DND-41 (cell line): Measurements from ENCODE around the gene ORAI2.

ENCODE experiments used
- ATAC-seq: fragments of 200-7000 bp; cut with Tn5 transposase; 3 replicates; pipeline ENCODE4 v1.9.1; 2021; ENCODE audit warnings: low read depth; ENCODE audit not compliant: insufficient read depth
- DNase-seq: peaks from one replicate; pipeline ENCODE4 v3.0.0-alpha.2; 2020
- H2AFZ ChIP-seq: 2 replicates; pipeline ENCODE4 v1.6.0; 2012; ENCODE audit warnings: low read depth, low read length
- H3K27ac ChIP-seq: 2 replicates; pipeline ENCODE4 v1.5.1; 2012; ENCODE audit warnings: low read length, inconsistent platforms
- H3K27me3 ChIP-seq: fragments of 200-600 bp; sonication (generic); 2 replicates; pipeline ENCODE4 v1.6.0; 2012; ENCODE audit warnings: low read length, mild to moderate bottlenecking, inconsistent platforms; ENCODE audit not compliant: insufficient read depth, poor library complexity
- H3K36me3 ChIP-seq: 2 replicates; pipeline ENCODE4 v1.5.1; 2012; ENCODE audit warnings: low read length, inconsistent platforms; ENCODE audit not compliant: insufficient read depth
- H3K4me1 ChIP-seq: 2 replicates; pipeline ENCODE4 v1.5.1; 2012; ENCODE audit warnings: mild to moderate bottlenecking, low read length; ENCODE audit not compliant: insufficient read depth
- H3K4me2 ChIP-seq: 2 replicates; pipeline ENCODE4 v1.6.0; 2012; ENCODE audit warnings: mild to moderate bottlenecking, moderate library complexity, low read length, inconsistent platforms; ENCODE audit not compliant: insufficient read depth
- H3K4me3 ChIP-seq, 2 experiments: fragments of 200-600 bp in 1 of 2; shearing (Covaris generic) in 1 of 2; 2 replicates each; pipeline ENCODE4 v1.5.1; 2012 to 2016; ENCODE audit warnings: inconsistent platforms in 2 of 2, low read length in 2 of 2, mild to moderate bottlenecking in 2 of 2, low read depth in 1 of 2, moderate library complexity in 1 of 2
- H3K79me2 ChIP-seq: 2 replicates; pipeline ENCODE4 v1.6.0; 2012; ENCODE audit warnings: low read length, inconsistent platforms; ENCODE audit not compliant: insufficient read depth
- H3K9ac ChIP-seq: 2 replicates; pipeline ENCODE4 v1.6.0; 2012; ENCODE audit warnings: low read depth, mild to moderate bottlenecking, inconsistent platforms, low read length, moderate library complexity
- H3K9me3 ChIP-seq: 2 replicates; pipeline ENCODE4 v1.5.1; 2012; ENCODE audit warnings: low read length, moderate library complexity, mild to moderate bottlenecking, inconsistent platforms; ENCODE audit not compliant: insufficient read depth, severe bottlenecking
- H4K20me1 ChIP-seq: 2 replicates; pipeline ENCODE4 v1.6.0; 2012; ENCODE audit warnings: low read length; ENCODE audit not compliant: insufficient read depth
- EZH2 ChIP-seq: IDR thresholded peaks from 3 replicates; pipeline ENCODE4 v1.6.1; 2012; ENCODE audit warnings: borderline replicate concordance, low read depth, mild to moderate bottlenecking, moderate library complexity, low read length, inconsistent platforms; ENCODE audit not compliant: severe bottlenecking
- TF ChIP-seq, protein P1 (sequence below): IDR thresholded peaks from 2 replicates; pipeline ENCODE4 v1.5.1; 2012; ENCODE audit warnings: borderline replicate concordance, low read length, moderate library complexity, mild to moderate bottlenecking; ENCODE audit not compliant: poor library complexity, severe bottlenecking; ENCODE audit errors: extremely low read depth

The ORAI2 gene

DNA sequence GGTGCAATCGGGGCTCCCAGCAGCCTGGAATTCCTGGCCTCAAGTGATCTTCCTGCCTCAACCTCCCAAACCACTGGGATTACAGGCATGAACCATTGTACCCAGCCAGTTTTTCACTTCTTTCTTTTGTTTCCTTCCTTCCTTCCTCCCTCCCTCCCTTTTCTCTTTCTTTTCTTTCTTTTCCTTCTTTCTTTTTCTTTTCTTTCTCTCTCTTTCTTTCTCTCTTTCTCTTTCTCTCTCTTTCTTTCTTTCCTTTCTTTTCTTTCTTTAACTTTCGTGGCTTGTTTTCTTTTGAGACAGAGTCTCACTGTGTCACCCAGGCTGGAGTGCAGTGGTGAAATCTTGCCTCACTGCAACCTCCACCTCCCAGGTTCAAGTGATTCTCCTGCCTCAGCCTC is 12.3 kb downstream of the ORAI2 start:
- Histone ChIP-seq H3K4me3 (no peak overlapping the region), H3K4me2 (no peak overlapping the region), H3K79me2 (no peaks in the 10 kb centered on the region), H3K9ac (no peak overlapping the region), H2AFZ (no peak overlapping the region), H3K36me3 (peaks cover 16% of the 10 kb centered on the region; the same call in 1 of the 2 replicates), H3K4me1 (peaks cover 4% of the 10 kb centered on the region; the same call in 1 of the 2 replicates), H3K27me3 (no peaks in the 10 kb centered on the region), H4K20me1 (no peaks in the 10 kb centered on the region), H3K9me3 (no peaks in the 10 kb centered on the region), H3K27ac (no peak overlapping the region)
- TF ChIP-seq, protein P1, sequence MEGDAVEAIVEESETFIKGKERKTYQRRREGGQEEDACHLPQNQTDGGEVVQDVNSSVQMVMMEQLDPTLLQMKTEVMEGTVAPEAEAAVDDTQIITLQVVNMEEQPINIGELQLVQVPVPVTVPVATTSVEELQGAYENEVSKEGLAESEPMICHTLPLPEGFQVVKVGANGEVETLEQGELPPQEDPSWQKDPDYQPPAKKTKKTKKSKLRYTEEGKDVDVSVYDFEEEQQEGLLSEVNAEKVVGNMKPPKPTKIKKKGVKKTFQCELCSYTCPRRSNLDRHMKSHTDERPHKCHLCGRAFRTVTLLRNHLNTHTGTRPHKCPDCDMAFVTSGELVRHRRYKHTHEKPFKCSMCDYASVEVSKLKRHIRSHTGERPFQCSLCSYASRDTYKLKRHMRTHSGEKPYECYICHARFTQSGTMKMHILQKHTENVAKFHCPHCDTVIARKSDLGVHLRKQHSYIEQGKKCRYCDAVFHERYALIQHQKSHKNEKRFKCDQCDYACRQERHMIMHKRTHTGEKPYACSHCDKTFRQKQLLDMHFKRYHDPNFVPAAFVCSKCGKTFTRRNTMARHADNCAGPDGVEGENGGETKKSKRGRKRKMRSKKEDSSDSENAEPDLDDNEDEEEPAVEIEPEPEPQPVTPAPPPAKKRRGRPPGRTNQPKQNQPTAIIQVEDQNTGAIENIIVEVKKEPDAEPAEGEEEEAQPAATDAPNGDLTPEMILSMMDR: no peak
- TF ChIP-seq EZH2: no peak
- DNase-seq: no peak
- no peak for ATAC-seq

- Histone ChIP-seq H3K4me2 (no peak overlapping the region), H3K79me2 (no peaks in the 10 kb centered on the region), H3K4me1 (peaks cover 4% of the 10 kb centered on the region; the same call in 1 of the 2 replicates), H3K36me3 (peaks cover 16% of the 10 kb centered on the region; the same call in 1 of the 2 replicates), H3K9ac (no peak overlapping the region), H3K4me3 (no peak overlapping the region), H4K20me1 (no peaks in the 10 kb centered on the region), H2AFZ (no peak overlapping the region), H3K27ac (no peak overlapping the region), H3K27me3 (no peaks in the 10 kb centered on the region), H3K9me3 (no peaks in the 10 kb centered on the region)
- TF ChIP-seq, protein P1: no peak
- no peak for TF ChIP-seq EZH2
- no peak for ATAC-seq
- no peak for DNase-seq
Observed at GRCh38 chr7:102446387-102447156, 13.2 kb downstream of the ORAI2 start.

DNA sequence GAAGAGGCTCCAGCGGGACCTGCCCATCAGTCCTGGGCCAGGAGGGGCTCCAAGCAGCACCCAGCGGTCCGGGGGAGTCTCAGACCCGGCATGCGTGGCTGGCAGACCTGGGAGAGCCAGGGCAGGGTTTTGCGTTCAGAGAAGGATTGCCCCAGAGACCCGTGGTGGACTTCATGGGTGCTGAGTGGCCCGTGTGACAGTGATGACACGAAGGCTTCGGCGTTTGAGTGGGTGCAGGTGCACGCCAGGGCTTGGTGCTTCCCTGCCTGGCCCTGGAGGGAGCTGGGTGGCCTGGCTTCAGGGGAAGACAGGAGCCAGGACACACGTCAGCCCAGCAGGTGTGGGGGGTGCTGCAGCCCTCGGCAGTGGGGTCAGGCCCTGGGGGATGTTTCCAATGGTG is 13.9 kb downstream of the ORAI2 start:
- H3K4me1 ChIP-seq: no peaks in the 10 kb centered on the region
- H3K4me2 ChIP-seq: no peak overlapping the region
- H3K27ac ChIP-seq: no peak overlapping the region
- H4K20me1 ChIP-seq: no peaks in the 10 kb centered on the region
- H3K9ac ChIP-seq: no peak overlapping the region
- peaks cover 16% of the 10 kb centered on the region; the same call in 1 of the 2 replicates for H3K36me3 ChIP-seq
- no peak overlapping the region for H3K4me3 ChIP-seq
- DNase-seq (no peak), ATAC-seq (no peak)
- H3K9me3 ChIP-seq: no peaks in the 10 kb centered on the region
- no peak overlapping the region for H2AFZ ChIP-seq
- TF ChIP-seq, protein P1: no peak
- no peak for TF ChIP-seq EZH2
- no peaks in the 10 kb centered on the region for H3K79me2 ChIP-seq
- H3K27me3 ChIP-seq: no peaks in the 10 kb centered on the region
